Tongue (tissue), 2 donors: ENCODE results near the gene RPL27. TPM values are rescaled to one million over a fixed set of nuclear protein-coding genes. Genes with fewer than 3 reads are reported as not detected.

Source experiments
- DNase-seq: peaks from one replicate; pipeline ENCODE4 v3.0.0-alpha.2; 2015
- total RNA-seq: library from RNA; depleted of rRNA; stranded (reverse); fragments of >200 nt; gene quantifications from one replicate; pipeline ENCODE4 v1.2.3, GENCODE V29; 2014

The RPL27 gene
- total RNA-seq, 1 donor from 2014 or later, result 1,583 TPM

DNA sequence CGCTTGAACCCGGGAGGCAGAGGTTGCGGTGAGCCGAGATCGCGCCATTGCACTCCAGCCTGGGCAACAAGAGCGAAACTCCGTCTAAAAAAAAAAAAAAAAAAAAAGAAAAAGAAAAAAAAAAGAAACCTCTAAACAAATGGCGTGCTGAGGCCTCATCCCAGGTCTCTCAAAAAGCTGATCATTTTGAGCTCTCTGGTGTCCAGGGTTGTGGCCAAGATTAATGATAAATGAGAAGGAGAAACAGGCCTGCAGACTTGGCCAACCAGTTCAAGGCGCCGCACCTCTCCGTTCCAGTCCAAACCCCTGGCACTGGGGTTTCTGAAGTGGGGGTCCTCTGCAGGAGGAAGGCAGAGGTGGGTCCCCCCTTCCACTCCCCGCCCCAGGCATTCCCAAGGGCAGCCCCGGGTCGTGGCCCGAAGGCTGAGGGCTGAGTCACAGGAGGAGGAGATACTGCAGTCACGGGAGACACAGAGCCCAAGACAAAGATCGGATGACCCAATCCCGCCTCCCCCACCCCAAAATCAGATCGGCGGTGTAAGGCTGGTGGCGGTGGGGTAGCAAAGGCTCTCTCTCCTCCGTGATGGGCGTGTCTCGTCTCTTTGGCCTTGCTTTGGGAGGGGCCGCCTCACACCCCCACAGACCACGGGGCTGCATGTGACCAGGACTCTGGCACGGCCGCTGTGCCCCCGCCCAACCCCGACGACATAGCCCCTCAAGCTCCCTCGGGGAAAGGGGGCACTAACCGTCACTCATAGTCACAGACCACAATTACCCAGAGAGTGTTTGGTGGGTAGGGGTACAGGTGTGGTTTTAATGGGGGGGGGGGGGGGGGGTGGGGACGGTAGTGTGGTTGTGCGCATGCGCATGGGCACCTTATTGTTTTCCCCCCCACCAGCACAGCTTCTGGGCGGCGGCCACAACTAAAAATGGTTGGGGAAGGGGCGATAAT lies 22.8 kb downstream of the RPL27 start:
- DNase-seq, result peak; percentile 64

- DNase-seq, result peak; percentile 91
These were observed 23.7 kb downstream of the RPL27 start, which contains the start of gene VAT1 for GRCh38 chr17:43021741-43022512. VAT1 (minus strand) TSS chr17:43022385; CDS start chr17:43022322, 63 bp downstream.

DNA sequence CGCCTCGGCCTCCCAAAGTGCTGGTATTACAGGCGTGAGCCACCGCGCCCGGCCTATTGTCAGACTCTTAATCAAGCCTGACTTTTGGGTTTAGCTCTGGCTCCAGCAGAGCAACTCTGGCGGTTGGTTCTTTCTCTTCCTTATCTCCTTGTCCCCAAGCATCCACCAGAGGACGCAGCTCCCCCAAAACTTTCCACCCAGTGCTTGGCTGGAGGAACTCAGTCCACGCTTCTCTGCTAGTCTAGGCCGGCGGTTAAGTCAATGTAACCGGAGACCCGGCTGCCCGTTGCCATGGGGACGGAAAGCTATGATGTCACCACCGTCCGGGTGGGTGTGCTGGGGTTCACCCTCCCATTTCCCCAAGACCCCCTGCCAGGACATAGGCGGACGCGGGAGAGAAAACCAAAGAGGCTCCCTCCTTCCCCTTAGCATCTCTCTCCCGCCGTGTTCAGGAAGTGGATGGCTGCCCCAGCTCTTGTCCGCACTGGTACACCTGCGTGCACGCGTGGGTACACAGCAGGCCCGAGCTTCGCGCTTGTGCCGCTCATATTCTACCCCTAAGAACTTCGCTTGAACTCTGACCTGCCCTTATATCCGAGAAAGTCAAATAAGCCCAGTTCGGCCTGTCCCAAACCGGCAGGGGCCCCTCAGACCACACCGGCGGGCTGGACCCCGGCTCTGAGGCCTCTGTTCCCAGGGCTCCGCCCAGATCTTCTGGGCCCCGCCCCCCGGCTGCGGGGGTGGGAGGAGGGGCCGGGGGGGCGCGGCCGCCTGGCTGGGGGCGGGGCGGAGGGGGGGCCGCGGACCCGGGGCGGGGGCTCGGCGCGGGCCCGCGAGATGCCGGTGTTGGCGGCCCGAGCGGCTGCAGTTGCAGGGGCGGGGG lies 26.4 kb downstream of the RPL27 start, which contains the start of gene RND2:
TSS of gene RND2 (plus strand) at position 825 of the 883 bp plus-strand sequence. CDS start 117 bp downstream, outside the sequence.
- DNase-seq, result peak; percentile 97

- no peak for DNase-seq
These were observed 27.1 kb downstream of the RPL27 start for GRCh38 chr17:43025290-43025657.

DNA sequence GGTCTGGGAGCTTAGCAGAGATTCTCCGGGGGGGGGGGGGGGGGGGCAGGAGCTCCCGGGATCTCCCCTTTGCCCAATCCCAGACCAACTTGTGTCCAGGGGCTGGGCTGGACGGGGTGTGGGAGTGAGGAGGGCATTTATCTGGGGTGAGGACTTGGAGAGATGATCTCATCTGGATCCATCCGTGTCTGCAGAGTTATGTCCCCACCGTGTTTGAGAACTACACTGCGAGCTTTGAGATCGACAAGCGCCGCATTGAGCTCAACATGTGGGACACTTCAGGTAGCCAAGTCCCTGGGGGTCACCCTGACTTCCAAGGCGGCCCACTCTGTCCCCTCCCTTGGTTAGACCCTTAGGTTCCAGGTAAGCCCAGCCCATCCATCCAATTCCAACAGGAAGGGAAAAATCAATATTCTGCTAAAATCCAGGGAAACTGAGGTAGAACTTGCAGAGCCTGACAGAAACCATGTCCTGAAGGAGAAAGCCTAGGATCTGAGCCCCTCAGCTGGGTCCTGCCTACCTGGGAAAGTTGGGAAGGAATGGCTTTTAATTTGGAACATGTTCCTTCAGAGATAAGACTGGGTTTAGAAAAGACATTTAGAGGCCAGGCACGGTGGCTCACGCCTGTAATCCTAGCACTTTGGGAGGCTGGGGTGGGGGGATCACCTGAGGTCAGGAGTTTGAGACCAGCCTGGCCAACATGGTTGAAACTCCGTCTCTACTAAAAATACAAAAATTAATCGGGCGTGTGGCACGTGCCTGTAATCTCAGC lies 27.7 kb downstream of the RPL27 start:
- DNase-seq, result no peak

GRCh38 chr17:43026595-43026994 lies 28.4 kb downstream of the RPL27 start:
- DNase-seq, result no peak

DNA sequence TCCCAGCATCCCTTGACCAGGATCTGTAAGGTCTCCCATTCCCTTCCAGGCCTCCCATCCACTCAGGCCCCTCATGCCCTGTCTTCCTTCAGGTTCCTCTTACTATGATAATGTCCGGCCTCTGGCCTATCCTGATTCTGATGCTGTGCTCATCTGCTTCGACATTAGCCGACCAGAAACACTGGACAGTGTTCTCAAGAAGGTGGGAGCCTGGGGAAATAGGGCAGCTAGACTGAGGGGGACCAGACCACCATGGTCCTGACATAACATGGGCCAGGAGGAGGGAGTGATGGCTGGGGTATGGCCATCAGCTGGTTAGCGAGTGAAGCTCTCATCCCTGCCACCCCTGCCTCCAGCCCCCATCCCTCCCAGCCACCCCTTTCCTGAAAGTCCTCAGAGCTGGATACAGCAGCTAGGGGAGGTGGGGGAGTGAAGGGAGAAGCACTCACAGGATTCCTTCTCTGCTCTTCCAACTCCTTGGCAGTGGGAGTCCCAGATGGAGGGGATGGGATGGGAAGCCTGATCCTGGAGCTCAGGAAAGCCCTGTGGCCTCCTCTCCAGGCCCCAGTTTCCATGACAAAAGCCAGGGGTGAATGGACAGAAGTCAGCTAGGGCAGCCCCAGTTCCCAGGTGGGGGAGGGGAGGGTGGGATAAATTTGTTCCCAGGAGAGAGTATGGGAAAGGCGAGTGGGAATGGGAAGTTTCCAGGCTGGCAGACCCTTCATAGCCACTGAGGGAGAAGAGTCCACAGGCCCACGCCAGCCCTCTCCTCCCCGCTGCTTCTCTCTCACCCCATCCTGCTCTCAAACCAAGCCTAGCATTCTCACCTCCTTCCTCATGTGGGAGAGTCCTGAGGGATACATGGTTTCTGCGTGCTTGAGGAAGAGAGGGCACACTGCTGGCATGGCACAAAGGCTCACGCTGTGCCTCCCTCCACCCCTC lies 29.1 kb downstream of the RPL27 start:
- no peak for DNase-seq

DNA sequence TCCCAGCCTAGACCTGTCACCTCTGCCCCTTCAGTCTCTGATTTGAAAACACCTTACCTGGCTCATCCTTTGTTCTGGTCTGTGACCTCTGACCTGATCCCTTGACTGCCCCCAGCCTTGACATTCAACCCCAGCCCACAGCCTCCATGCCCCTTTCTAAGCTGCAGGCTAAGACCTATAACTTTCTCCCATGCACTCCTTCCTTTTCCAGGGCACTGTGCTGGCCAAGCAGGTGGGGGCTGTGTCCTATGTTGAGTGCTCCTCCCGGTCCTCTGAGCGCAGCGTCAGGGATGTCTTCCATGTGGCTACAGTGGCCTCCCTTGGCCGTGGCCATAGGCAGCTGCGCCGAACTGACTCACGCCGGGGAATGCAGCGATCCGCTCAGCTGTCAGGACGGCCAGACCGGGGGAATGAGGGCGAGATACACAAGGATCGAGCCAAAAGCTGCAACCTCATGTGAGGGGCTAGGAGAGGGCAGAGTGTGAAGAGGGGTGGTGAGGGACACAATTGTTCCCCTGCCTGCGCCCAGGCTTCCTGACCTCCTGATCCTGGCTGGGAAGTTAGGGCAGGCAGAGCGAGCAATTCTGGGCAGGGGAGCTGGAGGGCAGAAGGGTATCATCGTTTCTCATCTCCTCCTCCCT lies 30.1 kb downstream of the RPL27 start:
- peak; percentile 36 for DNase-seq

DNA sequence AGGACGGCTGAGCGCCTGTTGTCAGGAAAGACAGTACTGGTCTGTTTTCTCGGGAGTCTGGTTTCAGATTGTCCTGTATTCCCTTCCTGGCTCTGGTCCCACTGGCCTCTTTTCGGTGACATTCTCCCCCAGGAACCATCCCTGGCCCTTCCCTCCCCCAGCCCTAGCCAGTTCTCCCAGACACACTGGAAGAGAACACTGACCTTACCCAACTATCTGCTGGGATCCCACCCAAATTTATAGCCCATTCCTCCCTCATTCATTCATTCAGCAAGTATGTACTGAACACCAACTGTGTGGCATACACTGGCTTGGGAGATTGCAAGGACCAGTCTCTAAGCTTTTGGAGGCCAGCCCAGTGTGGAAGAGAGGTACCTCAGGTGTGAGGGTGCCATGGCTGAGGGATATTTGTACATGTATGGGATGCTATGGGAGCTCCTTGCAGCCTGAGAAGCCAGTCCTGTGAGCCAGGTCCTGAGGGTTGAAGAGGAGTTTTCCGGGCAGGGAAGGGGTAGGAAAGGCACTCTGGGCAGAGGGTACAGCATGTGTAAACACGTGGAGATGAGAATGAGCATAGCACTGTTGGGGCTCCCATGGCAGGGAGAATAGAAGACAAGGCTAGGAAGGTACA lies 32.0 kb downstream of the RPL27 start:
- no peak for DNase-seq

- no peak for DNase-seq
These were observed 33.4 kb downstream of the RPL27 start for GRCh38 chr17:43031666-43032065.

DNA sequence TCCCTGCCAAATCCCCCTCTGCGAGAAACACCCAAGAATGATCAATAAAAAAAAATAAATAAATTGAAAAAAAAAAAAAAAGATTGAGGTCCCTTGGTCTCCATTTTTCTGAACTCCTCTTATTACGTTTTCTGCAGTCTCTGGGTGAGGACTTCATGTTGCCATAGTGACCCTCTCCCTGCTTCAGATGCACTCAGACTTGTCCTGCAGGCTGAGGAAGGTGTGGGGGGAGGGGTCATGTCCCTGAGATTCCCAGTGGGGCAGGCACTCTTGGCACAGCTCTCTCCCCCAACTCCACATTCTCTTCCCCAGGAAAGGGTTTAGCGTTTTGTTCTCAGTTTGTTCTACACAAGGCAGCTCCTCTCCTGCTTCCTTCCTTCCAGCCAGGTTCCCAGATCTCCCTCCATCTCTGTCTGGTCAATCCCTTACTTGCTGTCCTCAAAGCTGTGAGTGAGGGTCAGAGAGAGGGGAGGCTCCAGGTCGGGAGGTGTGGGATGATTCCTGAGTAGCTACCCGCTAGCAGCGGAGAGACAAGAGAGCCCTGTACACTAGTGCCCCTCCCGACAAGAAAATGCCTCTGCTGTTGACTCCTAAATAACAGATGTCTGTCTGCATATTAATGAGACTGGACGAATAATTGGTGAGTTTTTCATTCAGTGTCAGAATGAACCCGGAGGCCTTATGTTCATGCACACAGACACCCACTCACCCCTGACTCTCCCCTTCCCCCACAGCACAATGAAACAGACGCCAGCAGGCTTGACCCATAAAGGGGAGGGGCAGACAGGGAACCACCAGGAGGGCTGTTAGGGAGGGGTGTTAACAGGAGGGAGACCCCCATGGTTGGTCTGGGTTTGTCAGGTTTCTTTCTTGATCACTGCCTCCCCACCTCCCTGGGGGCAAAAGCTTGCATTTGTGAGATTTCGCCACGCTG lies 36.0 kb downstream of the RPL27 start:
- no peak for DNase-seq

GRCh38 chr17:43034894-43035293 lies 36.7 kb downstream of the RPL27 start:
- no peak for DNase-seq

DNA sequence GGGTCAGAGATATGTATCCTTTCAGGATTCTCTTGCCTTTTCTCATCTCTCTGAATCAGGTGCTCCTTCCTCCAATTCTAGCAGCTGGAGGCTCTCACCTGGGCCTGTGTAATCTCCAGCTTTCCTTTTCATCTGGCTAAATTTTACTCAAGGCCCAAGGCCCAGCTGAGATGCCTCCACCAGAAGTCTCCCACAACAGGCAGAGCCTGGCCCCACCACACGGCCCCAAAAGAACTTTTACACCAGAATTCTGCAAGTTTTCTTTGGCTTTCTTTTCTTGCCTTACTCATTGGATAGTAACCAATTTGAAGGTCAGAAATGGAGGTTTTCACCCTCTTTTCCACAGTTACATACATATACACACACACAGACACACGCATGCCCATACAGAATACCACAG lies 41.4 kb downstream of the RPL27 start:
- DNase-seq, result no peak

GRCh38 chr17:43040655-43041054 lies 42.4 kb downstream of the RPL27 start:
- no peak for DNase-seq

GRCh38 chr17:43042025-43042628 lies 43.9 kb downstream of the RPL27 start:
- no peak for DNase-seq

GRCh38 chr17:43043307-43043706 lies 45.1 kb downstream of the RPL27 start:
- DNase-seq, result no peak

DNA sequence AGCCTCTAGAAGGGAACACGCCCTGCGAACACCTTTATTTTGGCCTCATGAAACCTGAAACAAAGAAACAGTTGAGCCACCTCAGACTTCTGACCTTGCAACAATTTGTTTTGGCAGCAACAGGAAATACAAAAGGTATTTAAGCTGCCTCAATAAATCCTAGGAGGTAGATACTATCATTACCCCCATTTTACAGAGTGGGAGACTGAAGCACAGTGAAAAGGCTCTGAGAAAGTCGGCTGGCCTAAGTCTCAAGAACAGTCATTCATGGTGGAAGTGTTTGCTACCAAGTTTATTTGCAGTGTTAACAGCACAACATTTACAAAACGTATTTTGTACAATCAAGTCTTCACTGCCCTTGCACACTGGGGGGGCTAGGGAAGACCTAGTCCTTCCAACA lies 45.8 kb downstream of the RPL27 start:
- DNase-seq, result no peak
